Measurements from ENCODE around the gene JAK3. TPM values are rescaled to one million over a fixed set of nuclear protein-coding genes. Genes with fewer than 3 reads are reported as not detected.

The JAK3 gene
- polyA plus RNA-seq (2011; rRNA removed) (0.89 and 1.2 TPM in 2 replicates), polyA plus RNA-seq (2017; fragmentation: RNase III; extraction: RNeasy Plus Mini Kit Qiagen cat#74134 plus additional on column Dnase treatment) (0.24 to 0.40 TPM (median 0.31 TPM) in 3 replicates), polyA minus RNA-seq (2011; rRNA and poly(A)+ RNA removed) (2.6 and 2.8 TPM in 2 replicates)
- polyA plus RNA-seq (2012; cell fraction: cytosol; rRNA removed), result 0.26 and 0.38 TPM in 2 replicates
- 0.91 and 0.95 TPM in 2 replicates for polyA plus RNA-seq (2012; cell fraction: nucleus; rRNA removed)

DNA sequence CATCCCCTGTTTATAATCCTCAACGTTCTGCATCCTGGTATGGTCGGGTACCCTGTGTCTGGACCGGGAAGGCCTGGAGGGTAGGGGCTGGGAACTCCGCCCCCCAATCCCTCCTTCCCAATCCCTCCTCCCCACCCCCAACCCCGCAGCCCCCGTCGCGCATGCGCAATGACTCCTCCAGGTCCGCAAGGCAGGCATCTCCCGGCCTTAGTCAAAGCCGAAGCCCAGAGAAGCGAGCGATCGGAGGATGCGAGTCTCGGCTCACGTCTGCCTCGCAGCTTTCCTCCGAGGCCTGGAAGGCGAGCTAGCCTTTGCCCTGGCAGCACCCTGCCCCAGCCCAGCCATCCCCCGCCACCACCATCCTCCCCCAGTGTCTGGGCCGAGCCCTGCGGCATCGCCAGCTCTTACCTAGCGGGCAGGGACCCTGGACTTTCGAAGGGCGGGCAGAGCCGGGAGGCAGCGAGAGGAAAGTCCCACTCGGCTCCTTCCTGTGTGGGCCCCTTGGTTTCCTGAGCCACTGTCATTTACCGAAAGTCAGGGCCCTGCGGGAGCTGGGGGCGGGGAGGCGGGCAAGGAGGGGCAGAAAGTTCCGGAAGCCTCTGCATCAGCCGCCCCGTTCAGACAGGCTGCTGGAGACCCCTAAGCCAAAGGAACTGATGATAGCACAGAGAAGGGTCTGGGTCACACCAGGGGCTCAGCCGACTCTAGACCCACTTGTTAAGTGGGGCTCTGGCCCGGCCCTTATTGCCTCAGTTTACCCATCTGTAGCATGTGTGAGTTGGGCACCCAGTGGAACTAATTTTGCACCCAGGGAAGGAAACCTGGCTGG is at the start of gene JAK3:
Gene JAK3 (minus strand): TSS at position 445 of the 829 bp plus-strand sequence. CDS start 3,565 bp downstream, outside the sequence.
- no peak for DNase-seq (ENCODE audit: low read depth in 1 of 2, low spot score in 1 of 2)
- no peaks in the 10 kb centered on the region for H3K9me3 ChIP-seq
- no peak within 1 kb of the TSS for H3K4me3 ChIP-seq
- FAIRE-seq, result no peak
- no peak within 1 kb of the TSS for H3K27ac ChIP-seq
- POLR2A ChIA-PET, result no interaction called here
- CTCF ChIA-PET, result interaction anchor here (1.0 kb wide), 1 partner anchor 8 kb away, joined by 3 read pairs; no protein-coding TSS in a partner anchor
- peaks cover 3% of the 10 kb centered on the region for H3K4me1 ChIP-seq
- WGBS (ENCODE audit: missing lambda C conversion rate), result 82% methylated on average over 13 of the region's 40 CpGs
- H3K4me2 ChIP-seq, result no peak within 1 kb of the TSS
- TF ChIP-seq, protein P1, sequence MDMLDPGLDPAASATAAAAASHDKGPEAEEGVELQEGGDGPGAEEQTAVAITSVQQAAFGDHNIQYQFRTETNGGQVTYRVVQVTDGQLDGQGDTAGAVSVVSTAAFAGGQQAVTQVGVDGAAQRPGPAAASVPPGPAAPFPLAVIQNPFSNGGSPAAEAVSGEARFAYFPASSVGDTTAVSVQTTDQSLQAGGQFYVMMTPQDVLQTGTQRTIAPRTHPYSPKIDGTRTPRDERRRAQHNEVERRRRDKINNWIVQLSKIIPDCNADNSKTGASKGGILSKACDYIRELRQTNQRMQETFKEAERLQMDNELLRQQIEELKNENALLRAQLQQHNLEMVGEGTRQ (IDR thresholded peaks at IDR 0.05), result no peak
- TF ChIP-seq CEBPB (IDR thresholded peaks at IDR 0.05), result no peak
- TF ChIP-seq POLR2A (IDR thresholded peaks at IDR 0.05; ENCODE audit: low read length), result no peak
- TF ChIP-seq ZFP36 (IDR thresholded peaks at IDR 0.05; ENCODE audit: borderline replicate concordance, partially characterized antibody), result no peak
- no peak for TF ChIP-seq NPAS2 (CRISPR knock-in tag; IDR thresholded peaks at IDR 0.05; ENCODE audit: borderline replicate concordance)
- TF ChIP-seq TP53 (CRISPR knock-in tag; IDR thresholded peaks at IDR 0.05), result no peak
- no peak for TF ChIP-seq FOSB (CRISPR knock-in tag; IDR thresholded peaks at IDR 0.05)
- no peak for TF ChIP-seq EHMT2 (IDR thresholded peaks at IDR 0.05; ENCODE audit: low read depth)
- TF ChIP-seq, protein P2, sequence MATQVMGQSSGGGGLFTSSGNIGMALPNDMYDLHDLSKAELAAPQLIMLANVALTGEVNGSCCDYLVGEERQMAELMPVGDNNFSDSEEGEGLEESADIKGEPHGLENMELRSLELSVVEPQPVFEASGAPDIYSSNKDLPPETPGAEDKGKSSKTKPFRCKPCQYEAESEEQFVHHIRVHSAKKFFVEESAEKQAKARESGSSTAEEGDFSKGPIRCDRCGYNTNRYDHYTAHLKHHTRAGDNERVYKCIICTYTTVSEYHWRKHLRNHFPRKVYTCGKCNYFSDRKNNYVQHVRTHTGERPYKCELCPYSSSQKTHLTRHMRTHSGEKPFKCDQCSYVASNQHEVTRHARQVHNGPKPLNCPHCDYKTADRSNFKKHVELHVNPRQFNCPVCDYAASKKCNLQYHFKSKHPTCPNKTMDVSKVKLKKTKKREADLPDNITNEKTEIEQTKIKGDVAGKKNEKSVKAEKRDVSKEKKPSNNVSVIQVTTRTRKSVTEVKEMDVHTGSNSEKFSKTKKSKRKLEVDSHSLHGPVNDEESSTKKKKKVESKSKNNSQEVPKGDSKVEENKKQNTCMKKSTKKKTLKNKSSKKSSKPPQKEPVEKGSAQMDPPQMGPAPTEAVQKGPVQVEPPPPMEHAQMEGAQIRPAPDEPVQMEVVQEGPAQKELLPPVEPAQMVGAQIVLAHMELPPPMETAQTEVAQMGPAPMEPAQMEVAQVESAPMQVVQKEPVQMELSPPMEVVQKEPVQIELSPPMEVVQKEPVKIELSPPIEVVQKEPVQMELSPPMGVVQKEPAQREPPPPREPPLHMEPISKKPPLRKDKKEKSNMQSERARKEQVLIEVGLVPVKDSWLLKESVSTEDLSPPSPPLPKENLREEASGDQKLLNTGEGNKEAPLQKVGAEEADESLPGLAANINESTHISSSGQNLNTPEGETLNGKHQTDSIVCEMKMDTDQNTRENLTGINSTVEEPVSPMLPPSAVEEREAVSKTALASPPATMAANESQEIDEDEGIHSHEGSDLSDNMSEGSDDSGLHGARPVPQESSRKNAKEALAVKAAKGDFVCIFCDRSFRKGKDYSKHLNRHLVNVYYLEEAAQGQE (IDR thresholded peaks at IDR 0.05), result no peak
- TF ChIP-seq, protein P3, sequence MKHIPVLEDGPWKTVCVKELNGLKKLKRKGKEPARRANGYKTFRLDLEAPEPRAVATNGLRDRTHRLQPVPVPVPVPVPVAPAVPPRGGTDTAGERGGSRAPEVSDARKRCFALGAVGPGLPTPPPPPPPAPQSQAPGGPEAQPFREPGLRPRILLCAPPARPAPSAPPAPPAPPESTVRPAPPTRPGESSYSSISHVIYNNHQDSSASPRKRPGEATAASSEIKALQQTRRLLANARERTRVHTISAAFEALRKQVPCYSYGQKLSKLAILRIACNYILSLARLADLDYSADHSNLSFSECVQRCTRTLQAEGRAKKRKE (CRISPR knock-in tag; IDR thresholded peaks at IDR 0.05; ENCODE audit: low read depth), result no peak
- TF ChIP-seq, protein P4, sequence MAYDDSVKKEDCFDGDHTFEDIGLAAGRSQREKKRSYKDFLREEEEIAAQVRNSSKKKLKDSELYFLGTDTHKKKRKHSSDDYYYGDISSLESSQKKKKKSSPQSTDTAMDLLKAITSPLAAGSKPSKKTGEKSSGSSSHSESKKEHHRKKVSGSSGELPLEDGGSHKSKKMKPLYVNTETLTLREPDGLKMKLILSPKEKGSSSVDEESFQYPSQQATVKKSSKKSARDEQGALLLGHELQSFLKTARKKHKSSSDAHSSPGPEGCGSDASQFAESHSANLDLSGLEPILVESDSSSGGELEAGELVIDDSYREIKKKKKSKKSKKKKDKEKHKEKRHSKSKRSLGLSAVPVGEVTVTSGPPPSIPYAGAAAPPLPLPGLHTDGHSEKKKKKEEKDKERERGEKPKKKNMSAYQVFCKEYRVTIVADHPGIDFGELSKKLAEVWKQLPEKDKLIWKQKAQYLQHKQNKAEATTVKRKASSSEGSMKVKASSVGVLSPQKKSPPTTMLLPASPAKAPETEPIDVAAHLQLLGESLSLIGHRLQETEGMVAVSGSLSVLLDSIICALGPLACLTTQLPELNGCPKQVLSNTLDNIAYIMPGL (CRISPR knock-in tag; IDR thresholded peaks at IDR 0.05; ENCODE audit: borderline replicate concordance), result no peak
- no peak for TF ChIP-seq RARB (CRISPR knock-in tag; IDR thresholded peaks at IDR 0.05)
- no peak for TF ChIP-seq SMC3 (IDR thresholded peaks at IDR 0.05)
- TF ChIP-seq GATA3 (IDR thresholded peaks at IDR 0.05; ENCODE audit: borderline replicate concordance), result no peak
- TF ChIP-seq, protein P5, sequence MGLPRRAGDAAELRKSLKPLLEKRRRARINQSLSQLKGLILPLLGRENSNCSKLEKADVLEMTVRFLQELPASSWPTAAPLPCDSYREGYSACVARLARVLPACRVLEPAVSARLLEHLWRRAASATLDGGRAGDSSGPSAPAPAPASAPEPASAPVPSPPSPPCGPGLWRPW (IDR thresholded peaks at IDR 0.05), result no peak
- TF ChIP-seq NR3C1 (IDR thresholded peaks at IDR 0.05), result no peak
- TF ChIP-seq, protein P6, sequence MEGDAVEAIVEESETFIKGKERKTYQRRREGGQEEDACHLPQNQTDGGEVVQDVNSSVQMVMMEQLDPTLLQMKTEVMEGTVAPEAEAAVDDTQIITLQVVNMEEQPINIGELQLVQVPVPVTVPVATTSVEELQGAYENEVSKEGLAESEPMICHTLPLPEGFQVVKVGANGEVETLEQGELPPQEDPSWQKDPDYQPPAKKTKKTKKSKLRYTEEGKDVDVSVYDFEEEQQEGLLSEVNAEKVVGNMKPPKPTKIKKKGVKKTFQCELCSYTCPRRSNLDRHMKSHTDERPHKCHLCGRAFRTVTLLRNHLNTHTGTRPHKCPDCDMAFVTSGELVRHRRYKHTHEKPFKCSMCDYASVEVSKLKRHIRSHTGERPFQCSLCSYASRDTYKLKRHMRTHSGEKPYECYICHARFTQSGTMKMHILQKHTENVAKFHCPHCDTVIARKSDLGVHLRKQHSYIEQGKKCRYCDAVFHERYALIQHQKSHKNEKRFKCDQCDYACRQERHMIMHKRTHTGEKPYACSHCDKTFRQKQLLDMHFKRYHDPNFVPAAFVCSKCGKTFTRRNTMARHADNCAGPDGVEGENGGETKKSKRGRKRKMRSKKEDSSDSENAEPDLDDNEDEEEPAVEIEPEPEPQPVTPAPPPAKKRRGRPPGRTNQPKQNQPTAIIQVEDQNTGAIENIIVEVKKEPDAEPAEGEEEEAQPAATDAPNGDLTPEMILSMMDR (IDR thresholded peaks at IDR 0.05), result no peak
- TF ChIP-seq CBX2 (IDR thresholded peaks at IDR 0.05; ENCODE audit: borderline replicate concordance, low read depth), result no peak
- TF ChIP-seq CHD2 (IDR thresholded peaks at IDR 0.05; ENCODE audit: low read length, partially characterized antibody), result no peak
- no peak for ATAC-seq
